IMR-90 (cell line): ENCODE data around the gene TMEM233. TPM values are rescaled to one million over a fixed set of nuclear protein-coding genes. Genes with fewer than 3 reads are reported as not detected.

ENCODE experiments used
- ATAC-seq: fragments of 200-7000 bp; cut with Tn5 transposase; 2 replicates; pipeline ENCODE4 v1.9.1; 2020; ENCODE audit warnings: low read depth, mild to moderate bottlenecking, moderate library complexity
- BruUV-seq: library from RNA; stranded (reverse); fragments of 400-500 nt; replicated peaks from 2 replicates; lab custom pipeline; 2021; lab: Mats Ljungman, UMichigan
- CTCF ChIA-PET: fragments of 300-600 bp; formaldehyde crosslinking; extraction: SDS; loops from one replicate; lab custom pipeline; 2021; ENCODE audit warnings: antibody characterized with exemption; lab: Yijun Ruan, JAX
- POLR2A ChIA-PET: fragments of 300-600 bp; sonication (Branson Sonifier 250); formaldehyde crosslinking; loops from one replicate; lab custom pipeline; 2022; ENCODE audit warnings: antibody characterized with exemption; ENCODE audit not compliant: unreplicated experiment; lab: Charles Lee
- DNase-seq: peaks from one replicate; pipeline ENCODE4 v3.0.0; 2013
- H2AFZ ChIP-seq: replicated peaks from 2 replicates; pipeline ENCODE3; 2013; ENCODE audit warnings: low read length, mild to moderate bottlenecking; ENCODE audit not compliant: poor library complexity
- H2AK5ac ChIP-seq: 2 replicates; pipeline ENCODE4 v1.6.1; 2013; ENCODE audit warnings: low read depth, low read length, inconsistent platforms
- H2AK9ac ChIP-seq: replicated peaks from 2 replicates; pipeline ENCODE3; 2013; ENCODE audit warnings: mild to moderate bottlenecking, low read depth, low read length, moderate library complexity; ENCODE audit not compliant: poor library complexity
- H2BK120ac ChIP-seq: 2 replicates; pipeline ENCODE4 v1.6.1; 2013; ENCODE audit warnings: low read depth, low read length, inconsistent platforms
- H2BK15ac ChIP-seq: 3 replicates; pipeline ENCODE4 v1.6.1; 2013; ENCODE audit warnings: low read depth, low read length, inconsistent platforms
- H2BK20ac ChIP-seq: 2 replicates; pipeline ENCODE4 v1.6.1; 2013; ENCODE audit warnings: low read depth, mild to moderate bottlenecking, inconsistent platforms, low read length, moderate library complexity
- H2BK5ac ChIP-seq: 2 replicates; pipeline ENCODE4 v1.6.1; 2013; ENCODE audit warnings: mild to moderate bottlenecking, low read depth, low read length, inconsistent platforms; ENCODE audit not compliant: poor library complexity, severe bottlenecking
- H3K14ac ChIP-seq: replicated peaks from 2 replicates; pipeline ENCODE4 v1.6.1; 2013; ENCODE audit warnings: low read depth, low read length, inconsistent platforms
- H3K18ac ChIP-seq: 2 replicates; pipeline ENCODE4 v1.6.1; 2013; ENCODE audit warnings: low read depth, low read length, control low read depth
- H3K23ac ChIP-seq: 2 replicates; pipeline ENCODE4 v1.6.1; 2013; ENCODE audit warnings: low read depth, low read length, inconsistent platforms
- H3K27ac ChIP-seq: 2 replicates; pipeline ENCODE4 v1.5.1; 2013; ENCODE audit warnings: mild to moderate bottlenecking, control low read depth, low read length; ENCODE audit not compliant: insufficient read depth
- H3K27me3 ChIP-seq: 2 replicates; pipeline ENCODE4 v1.6.1; 2013; ENCODE audit warnings: low read length; ENCODE audit not compliant: control insufficient read depth, insufficient read depth
- H3K36me3 ChIP-seq: 2 replicates; pipeline ENCODE4 v1.6.1; 2013; ENCODE audit warnings: low read length, mixed read lengths; ENCODE audit not compliant: control insufficient read depth, insufficient read depth
- H3K4ac ChIP-seq: 2 replicates; pipeline ENCODE4 v1.6.1; 2013; ENCODE audit warnings: low read depth, low read length, inconsistent platforms
- H3K4me1 ChIP-seq: 2 replicates; pipeline ENCODE4 v1.6.1; 2013; ENCODE audit warnings: low read length, mixed read lengths; ENCODE audit not compliant: control insufficient read depth, insufficient read depth
- H3K4me2 ChIP-seq: 2 replicates; pipeline ENCODE4 v1.6.1; 2013; ENCODE audit warnings: low read depth, mild to moderate bottlenecking, control low read depth, low read length, moderate library complexity
- H3K4me3 ChIP-seq: 2 replicates; pipeline ENCODE4 v1.5.1; 2013; ENCODE audit warnings: low read depth, mild to moderate bottlenecking, control low read depth, low read length, moderate library complexity; ENCODE audit not compliant: insufficient read depth
- H3K56ac ChIP-seq: 2 replicates; pipeline ENCODE4 v1.6.1; 2013; ENCODE audit warnings: low read length, inconsistent platforms; ENCODE audit not compliant: insufficient read depth; ENCODE audit errors: extremely low read depth
- H3K79me1 ChIP-seq, 2 experiments: 2 replicates each; pipeline ENCODE4 v1.6.1; 2013; ENCODE audit warnings: low read length in 2 of 2, inconsistent platforms in 1 of 2, low read depth in 1 of 2
- H3K9ac ChIP-seq: 2 replicates; pipeline ENCODE4 v1.6.1; 2013; ENCODE audit warnings: low read depth, low read length, control low read depth
- H3K9me1 ChIP-seq: 2 replicates; pipeline ENCODE4 v1.6.1; 2013; ENCODE audit warnings: low read length, inconsistent platforms; ENCODE audit not compliant: insufficient read depth
- H3K9me3 ChIP-seq: 2 replicates; pipeline ENCODE4 v1.6.1; 2013; ENCODE audit warnings: low read length; ENCODE audit not compliant: control insufficient read depth, insufficient read depth
- H4K20me1 ChIP-seq: 2 replicates; pipeline ENCODE4 v1.6.1; 2013; ENCODE audit warnings: low read length, inconsistent platforms; ENCODE audit not compliant: insufficient read depth
- H4K5ac ChIP-seq: 2 replicates; pipeline ENCODE4 v1.6.1; 2013; ENCODE audit warnings: mild to moderate bottlenecking, low read depth, low read length, control low read depth
- H4K8ac ChIP-seq, 2 experiments: 2 replicates each; pipeline ENCODE4 v1.6.1; 2013; ENCODE audit warnings: low read depth in 2 of 2, low read length in 2 of 2, control low read depth in 1 of 2, inconsistent platforms in 1 of 2
- H4K91ac ChIP-seq: 2 replicates; pipeline ENCODE4 v1.6.1; 2013; ENCODE audit warnings: low read depth, low read length, inconsistent platforms; ENCODE audit not compliant: insufficient read depth
- CEBPB ChIP-seq: IDR thresholded peaks from 2 replicates; pipeline ENCODE4 v1.6.1; 2012; ENCODE audit warnings: low read depth, low read length, improper control_type of control experiment
- CTCF ChIP-seq: conservative IDR thresholded peaks from 2 replicates; pipeline ENCODE4 v1.5.1; 2012; ENCODE audit warnings: mild to moderate bottlenecking, low read depth, low read length, improper control_type of control experiment
- ELK1 ChIP-seq: fragments of 150-350 bp; IDR thresholded peaks from 2 replicates; pipeline ENCODE4 v1.6.1; 2016; ENCODE audit warnings: low read depth, mild to moderate bottlenecking, low read length, moderate library complexity, borderline replicate concordance
- MAFK ChIP-seq: IDR thresholded peaks from 2 replicates; pipeline ENCODE4 v1.6.1; 2012; ENCODE audit warnings: low read depth, low read length, improper control_type of control experiment
- MXI1 ChIP-seq: IDR thresholded peaks from 2 replicates; pipeline ENCODE4 v1.6.1; 2012; ENCODE audit warnings: low read depth, mild to moderate bottlenecking, low read length, moderate library complexity, borderline replicate concordance
- NFE2L2 ChIP-seq: fragments of 150-350 bp; IDR thresholded peaks from 2 replicates; pipeline ENCODE4 v1.6.1; 2016; ENCODE audit warnings: low read depth, mild to moderate bottlenecking, low read length
- POLR2A ChIP-seq: IDR thresholded peaks from 2 replicates; pipeline ENCODE4 v1.6.1; 2012; ENCODE audit warnings: mild to moderate bottlenecking, low read depth, low read length
- SMC3 ChIP-seq: fragments of 150-350 bp; IDR thresholded peaks from 2 replicates; pipeline ENCODE4 v1.6.1; 2016; ENCODE audit warnings: low read depth, mild to moderate bottlenecking, antibody characterized with exemption, low read length, moderate library complexity
- WGBS, 2 experiments: methylation state at CpG; one replicate each; pipeline versions ENCODE4 v1.1.5 to v1.1.7; 2013; ENCODE audit warnings: missing lambda C conversion rate in 2 of 2; ENCODE audit not compliant: insufficient read length in 1 of 2; ENCODE audit errors: extremely low coverage in 2 of 2; 5-methylcytosine and 5-hydroxymethylcytosine counted together
- dilution Hi-C: fragments of 300-500 bp; cut with HindIII; formaldehyde crosslinking; loops from one replicate; pipeline ENCODE4 v1.14.3; 2018; ENCODE audit warnings: low sequenced_read_pairs; ENCODE audit not compliant: unreplicated experiment
- in situ Hi-C: fragments of 300-500 bp; cut with MboI; formaldehyde crosslinking; loops from 3 replicates; pipeline ENCODE4 v1.14.3; 2019; ENCODE audit warnings: low sequenced_read_pairs, inconsistent platforms, mixed read lengths
- intact Hi-C: fragments of 100-400 bp; cut with micrococcal nuclease; formaldehyde crosslinking; loops from 2 replicates; pipeline ENCODE4 v1.10.0; 2022
- polyA plus RNA-seq, 3 experiments: library from polyadenylated mRNA; depleted of rRNA; stranded (reverse); fragments of >200 nt; gene quantifications; 2 replicates each; pipeline ENCODE4 v1.2.3, GENCODE V29; 2012; ENCODE audit warnings: low replicate concordance in 1 of 3
- total RNA-seq: library from RNA; depleted of rRNA; stranded (reverse); fragments of >200 nt; gene quantifications from 2 replicates; pipeline ENCODE4 v1.2.3, GENCODE V29; 2012
- TF ChIP-seq, protein P1 (sequence below): fragments of 150-350 bp; IDR thresholded peaks from 2 replicates; pipeline ENCODE4 v1.6.1; 2017; ENCODE audit warnings: mild to moderate bottlenecking, antibody characterized with exemption, low read length, low read depth

Gene TMEM233
- total and polyA plus RNA-seq, 2 of the 4 experiments (the other 2 are of a cell fraction), result not detected

GRCh38 chr12:119603767-119604166, 10.2 kb downstream of the TMEM233 start:
- WGBS, 2 experiments, result no CpG with 5 or more reads among the region's 2 CpGs
- CTCF ChIA-PET, result no interaction called here
- Histone ChIP-seq H3K23ac (no peak overlapping the region), H3K36me3 (no peaks in the 10 kb centered on the region), H3K9me3 (no peaks in the 10 kb centered on the region), H4K20me1 (no peaks in the 10 kb centered on the region), H3K9ac (no peak overlapping the region), H3K4ac (no peak overlapping the region), H2BK120ac (no peak overlapping the region), H4K91ac (no peak overlapping the region), H3K27ac (no peak overlapping the region), H2AK5ac (no peak overlapping the region), H3K56ac (no peak overlapping the region), H2AFZ (no peak overlapping the region), H2BK5ac (no peak overlapping the region), H3K4me1 (no peaks in the 10 kb centered on the region), H2AK9ac (no peak overlapping the region), H2BK15ac (no peak overlapping the region), H3K4me3 (no peak overlapping the region), H3K4me2 (no peak overlapping the region), H4K8ac (no peak overlapping the region), H3K27me3 (no peaks in the 10 kb centered on the region), H3K14ac (no peak overlapping the region), H3K18ac (no peak overlapping the region), H4K5ac (no peak overlapping the region), H2BK20ac (no peak overlapping the region), H3K79me1 (no peaks in the 10 kb centered on the region), H3K9me1 (no peaks in the 10 kb centered on the region)
- POLR2A ChIA-PET, result interaction anchor here (0.7 kb wide), 1 partner anchor 9 kb away, joined by 5 read pairs; no protein-coding TSS in a partner anchor
- dilution Hi-C loops, result no loop called here
- intact Hi-C loops, result no loop called here
- no peak for DNase-seq
- BruUV-seq, result no TSS peak
- in situ Hi-C loops, result no loop called here
- TF ChIP-seq MXI1 (no peak), POLR2A (no peak), CTCF (no peak), SMC3 (no peak), CEBPB (no peak), MAFK (no peak), ELK1 (no peak), NFE2L2 (no peak)
- TF ChIP-seq, protein P1, sequence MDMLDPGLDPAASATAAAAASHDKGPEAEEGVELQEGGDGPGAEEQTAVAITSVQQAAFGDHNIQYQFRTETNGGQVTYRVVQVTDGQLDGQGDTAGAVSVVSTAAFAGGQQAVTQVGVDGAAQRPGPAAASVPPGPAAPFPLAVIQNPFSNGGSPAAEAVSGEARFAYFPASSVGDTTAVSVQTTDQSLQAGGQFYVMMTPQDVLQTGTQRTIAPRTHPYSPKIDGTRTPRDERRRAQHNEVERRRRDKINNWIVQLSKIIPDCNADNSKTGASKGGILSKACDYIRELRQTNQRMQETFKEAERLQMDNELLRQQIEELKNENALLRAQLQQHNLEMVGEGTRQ, result no peak
- ATAC-seq, result no peak
